Stimulated activated CD8-positive, alpha-beta memory T cell treated with anti-CD3 and anti-CD28 coated beads, Interleukin-15, amount 100 ng/mL, for 1 hour (primary cell): ENCODE measurements around the gene ZNF672.
"Not testable (repeated sequence)": the region's sequence is repeated elsewhere in the genome, so short reads cannot be mapped to it uniquely, and the experiment has no call there.

Experiments used
- DNase-seq: peaks from one replicate; pipeline ENCODE4 v3.0.0-alpha.2; 2020; ENCODE audit warnings: low read depth

The ZNF672 gene

DNA sequence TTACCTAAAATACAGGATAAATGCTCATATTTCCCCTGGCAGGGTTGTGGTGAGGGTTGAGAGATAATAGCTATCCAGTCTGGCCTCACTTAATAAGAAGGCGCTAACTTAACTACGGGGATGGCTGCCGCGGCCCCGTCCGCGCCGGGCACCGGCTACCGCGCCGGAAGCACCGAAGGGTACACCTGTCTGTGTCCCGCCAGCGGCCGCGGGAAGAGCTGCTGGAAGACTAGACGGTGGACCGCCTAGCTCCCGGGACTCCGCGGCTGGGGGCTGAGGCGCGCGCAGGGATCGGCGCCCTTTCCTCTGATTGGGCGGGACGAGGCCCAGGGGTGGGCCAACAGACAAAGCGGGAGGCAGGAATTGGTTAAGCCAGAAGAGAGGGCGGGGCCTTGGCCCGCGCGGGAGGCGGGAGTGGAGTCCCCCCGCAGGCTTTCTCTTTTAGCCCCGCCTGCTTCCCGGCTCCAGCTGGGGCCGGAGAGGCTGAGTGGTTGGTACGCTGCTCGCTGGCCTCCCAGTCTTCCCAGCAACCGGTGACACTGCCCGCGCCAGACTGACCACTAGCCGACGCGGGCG lies at the start of gene ZNF672:
Gene ZNF672 (plus strand): TSS at position 444 of the 576 bp plus-strand sequence. CDS start 9,051 bp downstream, outside the sequence.
- DNase-seq: peak; percentile 83

DNA sequence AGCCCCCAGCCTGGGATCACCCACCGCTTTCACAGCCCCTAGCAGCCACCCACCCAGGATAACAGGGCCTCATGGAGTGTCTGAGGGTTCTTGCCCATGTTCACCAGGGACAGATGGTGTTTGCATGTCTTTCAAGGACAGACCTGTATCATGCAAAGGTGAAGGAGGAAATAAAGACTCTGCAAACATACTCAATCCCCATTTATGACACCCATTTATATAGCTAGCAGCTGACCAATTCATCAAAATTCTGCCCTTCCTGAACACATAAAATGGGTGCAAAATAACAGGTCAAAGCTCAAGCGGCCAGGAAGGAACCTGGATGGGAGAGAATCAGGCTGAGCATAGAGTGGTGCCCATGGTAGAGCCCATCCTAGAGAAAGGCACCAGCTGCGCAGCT lies 49.7 kb upstream of the ZNF672 start:
- no peak for DNase-seq

GRCh38 chr1:248789337-248789736 lies 48.7 kb upstream of the ZNF672 start:
- DNase-seq: not testable (repeated sequence)

- no peak for DNase-seq
Observed at GRCh38 chr1:248790456-248790855, 47.6 kb upstream of the ZNF672 start.

DNA sequence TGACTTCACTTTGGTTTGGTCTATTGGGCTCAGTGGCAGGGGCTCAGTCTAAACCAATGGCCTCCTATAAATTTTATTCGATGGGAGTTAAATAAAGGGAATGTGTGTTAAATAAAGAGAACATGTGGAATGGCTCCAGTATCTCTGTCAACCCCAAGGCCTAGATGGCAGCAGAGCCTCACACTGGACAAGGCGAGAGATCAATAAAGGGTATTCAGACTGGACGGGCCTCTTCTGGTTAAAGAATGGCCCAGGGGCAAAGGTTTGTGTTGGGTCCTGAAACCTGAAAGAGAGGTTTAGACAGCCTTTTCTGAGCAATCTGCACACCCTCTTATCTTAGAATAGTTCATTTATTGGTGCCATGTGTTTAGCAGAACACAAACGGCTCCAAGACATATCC lies 47.0 kb upstream of the ZNF672 start:
- no peak for DNase-seq

DNA sequence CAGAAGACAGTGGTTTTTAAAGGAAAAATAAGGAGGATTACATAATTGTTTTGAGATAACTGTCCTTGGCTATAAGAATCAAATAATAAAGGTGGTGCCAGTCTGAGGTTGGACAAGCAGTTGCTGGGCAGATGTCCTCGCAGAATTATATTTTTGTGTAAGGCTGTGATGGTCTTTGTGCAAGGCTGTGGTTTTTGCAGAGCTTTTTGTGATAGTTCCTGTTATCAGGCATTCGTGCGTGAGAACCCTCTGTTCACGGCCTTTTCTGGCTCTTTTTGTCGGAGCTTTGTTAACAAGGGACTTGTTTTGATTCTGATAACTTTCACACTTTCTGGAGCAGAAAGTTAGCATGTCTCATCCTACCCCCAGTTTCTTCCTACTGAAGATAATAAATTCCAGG lies 45.7 kb upstream of the ZNF672 start:
- no peak for DNase-seq

DNA sequence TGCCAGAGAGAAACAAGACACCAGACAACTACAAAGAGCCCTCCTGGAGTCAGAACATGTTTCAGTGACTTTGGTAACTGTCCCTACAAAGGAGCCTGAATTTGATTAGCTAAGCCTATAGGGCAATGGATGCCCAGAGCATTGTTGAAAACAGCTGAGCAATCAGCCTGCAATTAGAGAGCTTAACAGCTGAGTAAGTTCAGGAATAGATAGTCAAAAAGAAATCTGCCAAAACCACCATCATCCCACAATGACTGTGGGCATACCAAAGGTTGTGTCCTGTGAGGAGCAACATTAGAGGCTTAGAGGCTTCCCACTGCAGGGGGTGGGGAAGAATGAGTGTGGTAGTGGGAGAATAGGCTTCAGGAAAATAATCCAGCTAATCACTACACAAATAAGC lies 44.4 kb upstream of the ZNF672 start:
- no peak for DNase-seq

GRCh38 chr1:248794663-248795062 lies 43.4 kb upstream of the ZNF672 start:
- not testable (repeated sequence) for DNase-seq

DNA sequence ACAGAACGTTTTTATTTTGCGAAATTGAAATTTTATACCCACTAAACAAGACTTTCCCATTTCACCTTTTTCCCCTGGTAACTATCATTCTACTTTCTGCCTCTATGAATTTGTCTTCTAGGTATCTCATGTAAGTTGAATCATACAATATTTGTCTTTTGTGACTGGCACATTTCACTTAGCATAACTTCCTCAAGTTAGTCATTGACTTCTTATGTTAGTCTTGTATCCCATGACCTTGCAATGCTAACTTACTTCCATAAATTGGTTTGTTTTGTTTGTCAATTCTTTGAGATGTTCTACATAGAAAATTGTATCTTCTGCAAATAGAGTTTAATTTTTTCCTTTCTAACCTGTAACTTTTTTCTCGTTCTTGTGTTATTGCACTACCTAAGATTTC lies 39.2 kb upstream of the ZNF672 start:
- DNase-seq: no peak

GRCh38 chr1:248800459-248800858 lies 37.6 kb upstream of the ZNF672 start:
- no peak for DNase-seq

DNA sequence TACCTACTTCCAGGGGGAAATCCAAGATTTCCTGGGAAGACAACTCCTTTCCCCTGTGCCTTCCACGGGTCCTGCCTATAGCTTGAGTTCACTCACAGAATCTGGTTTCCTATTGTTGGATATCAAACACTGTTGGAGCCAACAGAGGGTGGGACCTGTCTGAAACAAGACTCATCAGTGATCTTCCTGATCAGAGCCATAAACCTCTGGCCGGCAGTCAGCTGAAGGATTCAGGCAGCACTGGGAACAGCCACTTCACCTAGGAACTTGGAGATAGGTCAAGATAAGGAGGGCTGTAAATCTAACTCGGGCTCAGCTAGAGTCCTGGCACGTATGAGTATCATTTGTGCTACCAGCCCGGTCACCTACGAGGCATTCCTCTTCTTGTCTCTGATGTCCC lies 35.6 kb upstream of the ZNF672 start:
- DNase-seq: no peak

DNA sequence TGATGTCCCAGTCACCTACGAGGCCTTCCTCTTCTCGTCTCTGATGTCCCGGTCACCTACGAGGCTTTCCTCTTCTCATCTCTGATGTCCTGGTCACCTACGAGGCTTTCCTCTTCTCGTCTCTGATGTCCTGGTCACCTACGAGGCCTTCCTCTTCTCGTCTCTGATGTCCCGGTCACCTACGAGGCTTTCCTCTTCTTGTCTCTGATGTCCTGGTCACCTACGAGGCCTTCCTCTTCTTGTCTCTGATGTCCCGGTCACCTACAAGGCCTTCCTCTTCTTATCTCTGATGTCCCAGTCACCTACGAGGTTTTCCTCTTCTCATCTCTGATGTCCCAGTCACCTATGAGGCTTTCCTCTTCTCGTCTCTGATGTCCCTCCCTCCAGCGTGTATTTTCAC lies 34.5 kb upstream of the ZNF672 start:
- DNase-seq: not testable (repeated sequence)

DNA sequence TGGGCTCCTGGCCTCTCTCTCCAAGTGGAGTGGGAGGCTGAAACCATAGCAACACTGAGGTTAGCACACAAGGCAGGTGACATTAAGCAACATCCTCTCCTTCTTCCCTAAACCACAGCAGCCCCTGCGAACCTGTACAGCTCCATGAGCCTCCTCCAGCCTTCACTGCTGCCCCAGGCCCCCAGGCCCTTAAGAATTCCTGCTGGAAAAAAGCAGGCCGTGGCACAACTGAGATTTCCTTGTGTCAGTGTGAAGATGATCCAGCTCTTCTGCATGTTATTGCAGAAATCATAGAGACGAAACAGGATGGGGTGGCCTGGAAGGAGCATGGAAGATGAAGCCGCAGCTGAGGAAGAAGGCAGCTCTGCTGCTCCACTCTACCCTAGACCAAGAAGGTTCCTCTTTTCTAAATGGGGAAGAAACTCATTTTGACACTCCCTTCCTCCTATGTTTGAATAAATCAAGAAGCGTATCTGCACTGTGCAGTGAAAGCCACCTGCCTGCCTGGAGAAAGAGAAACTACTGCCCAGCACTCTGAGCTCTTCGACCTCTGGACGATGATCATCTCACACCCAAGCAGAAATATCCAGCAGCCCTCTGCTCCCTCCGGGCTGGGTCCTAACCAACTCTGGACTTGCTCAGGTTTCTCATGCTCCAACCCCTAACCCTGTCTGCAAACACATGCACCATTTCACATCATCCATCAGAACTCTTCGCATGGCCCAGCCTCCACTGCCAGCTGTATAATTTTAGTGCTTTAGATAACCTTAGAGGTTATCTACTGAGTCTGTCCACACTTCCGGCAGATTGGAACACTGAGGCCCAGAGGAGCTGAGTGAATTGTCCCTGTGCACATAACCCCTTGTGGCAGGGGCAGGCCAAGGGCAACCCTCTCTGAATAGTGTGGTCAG lies 33.0 kb upstream of the ZNF672 start:
- no peak for DNase-seq

- DNase-seq: no peak
Observed at GRCh38 chr1:248805876-248806275, 32.1 kb upstream of the ZNF672 start.

GRCh38 chr1:248807067-248807737 lies 30.8 kb upstream of the ZNF672 start:
- peak; percentile 14 for DNase-seq

DNA sequence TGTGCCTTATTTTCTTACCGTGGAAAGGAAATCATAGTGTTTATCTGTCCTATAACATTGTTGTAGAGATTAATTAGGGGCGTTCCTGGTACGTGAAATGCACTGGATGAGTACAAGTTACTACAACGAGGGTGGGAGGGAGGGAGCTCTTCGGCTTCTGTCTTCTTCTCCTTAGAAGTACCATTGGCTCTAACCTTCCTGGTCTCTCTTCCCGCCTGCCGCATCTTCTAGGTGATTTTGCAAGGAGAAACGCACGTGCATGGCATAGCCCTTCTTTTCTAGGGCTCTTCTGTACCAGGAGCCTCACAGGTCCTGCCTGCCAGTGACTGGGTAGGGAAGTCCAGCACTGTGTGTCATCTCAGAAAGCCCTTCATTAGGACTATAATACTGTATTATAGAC lies 29.1 kb upstream of the ZNF672 start:
- DNase-seq: no peak

DNA sequence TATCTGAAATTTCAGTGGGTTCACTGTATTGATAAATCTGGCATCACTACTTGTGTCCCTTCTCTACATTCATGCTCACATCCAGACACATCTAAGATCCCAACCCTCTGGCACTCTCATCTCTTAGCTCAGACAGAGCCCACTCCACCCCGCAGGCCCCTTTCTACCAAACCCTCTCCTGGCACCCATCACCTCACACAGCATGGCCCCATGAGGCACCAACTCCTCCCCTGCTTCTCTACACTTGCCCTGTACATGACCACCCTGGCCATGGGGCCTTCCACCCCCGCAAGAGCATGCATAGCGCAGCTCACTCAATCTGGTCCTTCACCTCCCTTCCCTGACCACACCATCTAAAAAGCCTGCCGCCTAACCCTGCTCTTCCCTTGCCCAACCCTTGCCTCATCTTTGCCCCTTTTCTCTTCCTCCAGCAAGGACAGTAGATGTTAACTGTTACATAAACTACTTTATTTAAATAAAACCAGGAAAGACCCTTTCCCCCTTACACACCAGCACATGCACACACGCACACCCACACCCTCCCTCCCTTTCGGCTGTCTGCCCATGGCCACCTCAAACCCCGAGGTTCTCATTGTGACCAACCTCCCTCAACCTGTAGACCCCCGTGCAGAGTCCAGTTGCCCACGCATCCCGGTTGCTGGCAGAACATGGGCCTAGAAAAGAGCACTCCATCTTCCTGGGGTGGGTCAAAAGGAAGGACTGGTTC lies 27.9 kb upstream of the ZNF672 start:
- no peak for DNase-seq

GRCh38 chr1:248810727-248811513 lies 27.1 kb upstream of the ZNF672 start:
- DNase-seq: no peak

- DNase-seq: no peak
Observed at GRCh38 chr1:248811514-248812490, 26.2 kb upstream of the ZNF672 start.

DNA sequence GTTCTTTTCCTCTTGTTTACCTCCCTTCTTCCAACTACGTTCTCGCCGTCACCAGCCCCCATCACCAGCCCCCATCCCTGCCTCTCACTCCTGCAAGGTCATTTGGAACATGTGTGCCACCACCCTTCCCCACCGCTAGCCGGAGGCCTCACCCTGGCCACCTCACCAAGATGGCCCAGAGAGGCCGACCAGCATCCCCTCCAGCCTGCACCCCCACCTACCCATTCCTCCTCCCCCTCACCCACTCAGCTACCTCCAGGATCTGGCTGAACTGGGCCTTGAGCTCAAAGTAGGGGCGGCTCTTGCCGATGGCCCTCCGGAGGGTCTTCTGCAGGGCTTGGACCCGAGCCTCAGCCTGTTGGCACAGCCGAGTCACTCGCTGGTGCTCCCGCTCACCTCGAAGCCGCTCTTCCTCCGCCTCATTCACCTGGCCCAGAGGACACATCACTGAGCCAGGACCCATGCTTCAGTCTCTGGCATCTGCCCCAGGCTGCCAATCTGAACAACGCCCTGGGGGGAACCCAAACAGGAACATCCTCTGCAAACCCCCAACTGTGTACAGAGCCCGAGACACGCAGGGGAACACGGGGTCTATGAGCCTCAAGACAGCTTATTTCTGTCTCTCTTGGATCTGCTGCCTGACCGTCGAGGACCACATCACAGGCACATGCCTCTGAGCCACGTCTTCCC lies 25.1 kb upstream of the ZNF672 start:
- DNase-seq: no peak
